ENCODE results near the gene PARP8. TPM values are rescaled to one million over a fixed set of nuclear protein-coding genes. Genes with fewer than 3 reads are reported as not detected.

The PARP8 gene
- total and polyA plus RNA-seq, 2 of the 4 experiments (the other 2 are of a cell fraction): 6.9 to 8.2 TPM

DNA sequence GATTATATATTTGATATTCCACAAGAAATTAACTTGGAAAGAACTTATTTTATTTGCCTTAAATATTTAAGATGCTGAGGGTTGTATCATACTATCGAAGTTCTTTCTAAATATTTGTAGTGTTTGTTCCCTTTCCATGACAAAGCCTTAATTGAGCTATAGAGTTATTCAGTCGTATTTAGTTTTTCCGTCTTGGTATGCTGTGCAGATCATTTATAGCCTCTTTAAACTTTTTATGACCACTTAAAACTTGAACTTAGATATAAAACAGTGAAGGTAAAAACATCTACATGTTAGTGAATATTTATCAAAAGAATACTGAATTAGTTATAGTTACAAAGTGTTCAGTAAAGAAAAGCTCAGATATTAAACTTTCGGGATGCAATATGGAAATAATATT is 74.4 kb downstream of the PARP8 start:
- no TSS peak for BruUV-seq (replicated peaks)
- H3K4me2 ChIP-seq (ENCODE audit: low read depth, low read length): no peak overlapping the region
- H2BK20ac ChIP-seq (ENCODE audit: low read depth, low read length): no peak overlapping the region
- H2AK5ac ChIP-seq (ENCODE audit: low read depth, low read length): no peak overlapping the region
- ATAC-seq (ENCODE audit: low read depth): no peak
- in situ Hi-C loops (cut with MboI; ENCODE audit: low sequenced_read_pairs): no loop called here
- H3K9me3 ChIP-seq (ENCODE audit: control insufficient read depth, insufficient read depth, low read length): no peaks in the 10 kb centered on the region
- no peak overlapping the region for H2BK5ac ChIP-seq (ENCODE audit: low read depth, low read length, poor library complexity, severe bottlenecking)
- H4K8ac ChIP-seq (ENCODE audit: low read depth in 2 of 2, low read length in 2 of 2): no peak overlapping the region
- no peak overlapping the region for H3K18ac ChIP-seq (ENCODE audit: low read depth, low read length)
- no peaks in the 10 kb centered on the region for H3K27me3 ChIP-seq (ENCODE audit: control insufficient read depth, insufficient read depth, low read length)
- CTCF ChIA-PET: no interaction called here
- no peak overlapping the region for H2AFZ ChIP-seq (replicated peaks; ENCODE audit: low read length, poor library complexity)
- H4K20me1 ChIP-seq (ENCODE audit: insufficient read depth, low read length): no peaks in the 10 kb centered on the region
- no peak overlapping the region for H3K27ac ChIP-seq (ENCODE audit: insufficient read depth, low read length)
- no peak overlapping the region for H2AK9ac ChIP-seq (replicated peaks; ENCODE audit: low read depth, low read length, poor library complexity)
- no peaks in the 10 kb centered on the region for H3K36me3 ChIP-seq (ENCODE audit: control insufficient read depth, insufficient read depth, low read length)
- H2BK120ac ChIP-seq (ENCODE audit: low read depth, low read length): no peak overlapping the region
- H3K4ac ChIP-seq (ENCODE audit: low read depth, low read length): no peak overlapping the region
- H3K56ac ChIP-seq (ENCODE audit: extremely low read depth, insufficient read depth, low read length): no peak overlapping the region
- no peak overlapping the region for H3K14ac ChIP-seq (replicated peaks; ENCODE audit: low read depth, low read length)
- 0 out of 2 replicates have a peak, but pooled peaks cover 2% of the 10 kb centered on the region for H3K4me1 ChIP-seq (ENCODE audit: control insufficient read depth, insufficient read depth, low read length)
- dilution Hi-C loops (cut with HindIII; ENCODE audit: low sequenced_read_pairs, unreplicated experiment): no loop called here
- H3K4me3 ChIP-seq (ENCODE audit: insufficient read depth, low read depth, low read length): no peak overlapping the region
- H2BK15ac ChIP-seq (ENCODE audit: low read depth, low read length): no peak overlapping the region
- H4K91ac ChIP-seq (ENCODE audit: insufficient read depth, low read depth, low read length): no peak overlapping the region
- no peak for DNase-seq
- intact Hi-C loops (cut with micrococcal nuclease): no loop called here
- H3K79me1 ChIP-seq (ENCODE audit: low read depth in 1 of 2, low read length in 2 of 2): peaks cover 12 to 23% of the 10 kb centered on the region in 2 experiments
- no peak overlapping the region for H3K23ac ChIP-seq (ENCODE audit: low read depth, low read length)
- no peak overlapping the region for H3K9ac ChIP-seq (ENCODE audit: low read depth, low read length)
- TF ChIP-seq RCOR1 (IDR thresholded peaks at IDR 0.05; ENCODE audit: insufficient replicate concordance, low read length) (no peak), CEBPB (IDR thresholded peaks at IDR 0.05; ENCODE audit: low read depth, low read length) (no peak), BHLHE40 (IDR thresholded peaks at IDR 0.05; ENCODE audit: low read depth, low read length) (no peak), MAFK (IDR thresholded peaks at IDR 0.05; ENCODE audit: low read depth, low read length) (no peak), FOS (IDR thresholded peaks at IDR 0.05; ENCODE audit: low read depth, low read length) (no peak), MAZ (IDR thresholded peaks at IDR 0.05; ENCODE audit: borderline replicate concordance, low read depth, low read length) (no peak), RAD21 (IDR thresholded peaks at IDR 0.05; ENCODE audit: low read length) (no peak), RFX5 (IDR thresholded peaks at IDR 0.05; ENCODE audit: low read depth, low read length) (no peak), NFE2L2 (IDR thresholded peaks at IDR 0.05; ENCODE audit: low read depth, low read length) (no peak), POLR2A (IDR thresholded peaks at IDR 0.05; ENCODE audit: low read depth, low read length) (no peak), MXI1 (IDR thresholded peaks at IDR 0.05; ENCODE audit: borderline replicate concordance, low read depth, low read length) (no peak), SMC3 (IDR thresholded peaks at IDR 0.05; ENCODE audit: low read depth, low read length) (no peak), CHD1 (IDR thresholded peaks at IDR 0.05; ENCODE audit: low read depth, low read length) (no peak)
- TF ChIP-seq, protein P1, sequence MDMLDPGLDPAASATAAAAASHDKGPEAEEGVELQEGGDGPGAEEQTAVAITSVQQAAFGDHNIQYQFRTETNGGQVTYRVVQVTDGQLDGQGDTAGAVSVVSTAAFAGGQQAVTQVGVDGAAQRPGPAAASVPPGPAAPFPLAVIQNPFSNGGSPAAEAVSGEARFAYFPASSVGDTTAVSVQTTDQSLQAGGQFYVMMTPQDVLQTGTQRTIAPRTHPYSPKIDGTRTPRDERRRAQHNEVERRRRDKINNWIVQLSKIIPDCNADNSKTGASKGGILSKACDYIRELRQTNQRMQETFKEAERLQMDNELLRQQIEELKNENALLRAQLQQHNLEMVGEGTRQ (IDR thresholded peaks at IDR 0.05; ENCODE audit: low read depth, low read length): no peak
- TF ChIP-seq, protein P2, sequence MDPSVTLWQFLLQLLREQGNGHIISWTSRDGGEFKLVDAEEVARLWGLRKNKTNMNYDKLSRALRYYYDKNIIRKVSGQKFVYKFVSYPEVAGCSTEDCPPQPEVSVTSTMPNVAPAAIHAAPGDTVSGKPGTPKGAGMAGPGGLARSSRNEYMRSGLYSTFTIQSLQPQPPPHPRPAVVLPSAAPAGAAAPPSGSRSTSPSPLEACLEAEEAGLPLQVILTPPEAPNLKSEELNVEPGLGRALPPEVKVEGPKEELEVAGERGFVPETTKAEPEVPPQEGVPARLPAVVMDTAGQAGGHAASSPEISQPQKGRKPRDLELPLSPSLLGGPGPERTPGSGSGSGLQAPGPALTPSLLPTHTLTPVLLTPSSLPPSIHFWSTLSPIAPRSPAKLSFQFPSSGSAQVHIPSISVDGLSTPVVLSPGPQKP (IDR thresholded peaks at IDR 0.05; ENCODE audit: borderline replicate concordance, low read depth, low read length): no peak
- TF ChIP-seq, protein P3, sequence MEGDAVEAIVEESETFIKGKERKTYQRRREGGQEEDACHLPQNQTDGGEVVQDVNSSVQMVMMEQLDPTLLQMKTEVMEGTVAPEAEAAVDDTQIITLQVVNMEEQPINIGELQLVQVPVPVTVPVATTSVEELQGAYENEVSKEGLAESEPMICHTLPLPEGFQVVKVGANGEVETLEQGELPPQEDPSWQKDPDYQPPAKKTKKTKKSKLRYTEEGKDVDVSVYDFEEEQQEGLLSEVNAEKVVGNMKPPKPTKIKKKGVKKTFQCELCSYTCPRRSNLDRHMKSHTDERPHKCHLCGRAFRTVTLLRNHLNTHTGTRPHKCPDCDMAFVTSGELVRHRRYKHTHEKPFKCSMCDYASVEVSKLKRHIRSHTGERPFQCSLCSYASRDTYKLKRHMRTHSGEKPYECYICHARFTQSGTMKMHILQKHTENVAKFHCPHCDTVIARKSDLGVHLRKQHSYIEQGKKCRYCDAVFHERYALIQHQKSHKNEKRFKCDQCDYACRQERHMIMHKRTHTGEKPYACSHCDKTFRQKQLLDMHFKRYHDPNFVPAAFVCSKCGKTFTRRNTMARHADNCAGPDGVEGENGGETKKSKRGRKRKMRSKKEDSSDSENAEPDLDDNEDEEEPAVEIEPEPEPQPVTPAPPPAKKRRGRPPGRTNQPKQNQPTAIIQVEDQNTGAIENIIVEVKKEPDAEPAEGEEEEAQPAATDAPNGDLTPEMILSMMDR (conservative IDR thresholded peaks at IDR 0.05; ENCODE audit: low read depth, low read length): no peak
- WGBS, 2 experiments (ENCODE audit: extremely low coverage in 2 of 2, insufficient read length in 1 of 2): no CpG with 5 or more reads among the region's 4 CpGs
- POLR2A ChIA-PET (ENCODE audit: unreplicated experiment): no interaction called here
- no peaks in the 10 kb centered on the region; the same call in 1 of the 2 replicates for H3K9me1 ChIP-seq (ENCODE audit: insufficient read depth, low read length)
- H4K5ac ChIP-seq (ENCODE audit: low read depth, low read length): no peak overlapping the region

Data from IMR-90 (cell line).